HG03135 (cell line): ENCODE data around the gene NEK7.
"Not testable (repeated sequence)": the region's sequence is repeated elsewhere in the genome, so short reads cannot be mapped to it uniquely, and the experiment has no call there.

Source experiments
- ATAC-seq: cut with Tn5 transposase; IDR thresholded peaks from one replicate; pipeline ENCODE4 v1.9.1; 2021; ENCODE audit warnings: mild to moderate bottlenecking, moderate library complexity; ENCODE audit not compliant: unreplicated experiment

Gene NEK7

GRCh38 chr1:198276241-198276640 is 119.4 kb downstream of the NEK7 start:
- no peak for ATAC-seq

- ATAC-seq = no peak
Observed at GRCh38 chr1:198278943-198279342, 122.1 kb downstream of the NEK7 start.

GRCh38 chr1:198280080-198280479 is 123.3 kb downstream of the NEK7 start:
- no peak for ATAC-seq

GRCh38 chr1:198281911-198282310 is 125.1 kb downstream of the NEK7 start:
- no peak for ATAC-seq

GRCh38 chr1:198283222-198283621 is 126.4 kb downstream of the NEK7 start:
- peak; percentile 53 for ATAC-seq

- ATAC-seq = no peak
Observed at GRCh38 chr1:198287916-198288315, 131.1 kb downstream of the NEK7 start.

- ATAC-seq = no peak
Observed at GRCh38 chr1:198290089-198290683, 133.4 kb downstream of the NEK7 start.

- ATAC-seq = no peak
Observed at GRCh38 chr1:198291036-198291435, 134.2 kb downstream of the NEK7 start.

- ATAC-seq = no peak
Observed at GRCh38 chr1:198291924-198292323, 135.1 kb downstream of the NEK7 start.

- ATAC-seq = no peak
Observed at GRCh38 chr1:198295225-198295624, 138.4 kb downstream of the NEK7 start.

- no peak for ATAC-seq
Observed at GRCh38 chr1:198295971-198296370, 139.2 kb downstream of the NEK7 start.

- no peak for ATAC-seq
Observed at GRCh38 chr1:198297281-198297680, 140.5 kb downstream of the NEK7 start.

GRCh38 chr1:198298640-198299039 is 141.8 kb downstream of the NEK7 start:
- ATAC-seq = no peak

GRCh38 chr1:198300451-198300850 is 143.7 kb downstream of the NEK7 start:
- ATAC-seq = no peak

- no peak for ATAC-seq
Observed at GRCh38 chr1:198304431-198304830, 147.6 kb downstream of the NEK7 start.

- ATAC-seq = not testable (repeated sequence)
Observed at GRCh38 chr1:198314817-198315216, 158.0 kb downstream of the NEK7 start.

GRCh38 chr1:198315331-198315730 is 158.5 kb downstream of the NEK7 start:
- not testable (repeated sequence) for ATAC-seq

- ATAC-seq = no peak
Observed at GRCh38 chr1:198316546-198317100, 159.8 kb downstream of the NEK7 start.

- no peak for ATAC-seq
Observed at GRCh38 chr1:198318085-198318484, 161.3 kb downstream of the NEK7 start.

GRCh38 chr1:198320759-198321158 is 164.0 kb downstream of the NEK7 start:
- no peak for ATAC-seq

- ATAC-seq = no peak
Observed at GRCh38 chr1:198326232-198326631, 169.4 kb downstream of the NEK7 start.

- ATAC-seq = no peak
Observed at GRCh38 chr1:198326915-198327314, 170.1 kb downstream of the NEK7 start.

- ATAC-seq = no peak
Observed at GRCh38 chr1:198328458-198329032, 171.7 kb downstream of the NEK7 start.
